Neuronal stem cell (in vitro differentiated cells): ENCODE data around the gene GRIA4.

Experiments
- DNase-seq: peaks from one replicate; pipeline ENCODE4 v3.0.0-alpha.2; 2013; ENCODE audit warnings: low spot score
- H2AFZ ChIP-seq: one replicate; pipeline ENCODE4 v1.6.1; 2013; ENCODE audit warnings: mild to moderate bottlenecking, low read length, inconsistent platforms
- H2AK5ac ChIP-seq: 2 replicates; pipeline ENCODE4 v1.6.1; 2013; ENCODE audit warnings: low read depth, mild to moderate bottlenecking, inconsistent platforms, low read length, moderate library complexity, mixed read lengths
- H2BK120ac ChIP-seq: 2 replicates; pipeline ENCODE4 v1.6.1; 2013; ENCODE audit warnings: low read depth, mild to moderate bottlenecking, inconsistent platforms, low read length, moderate library complexity, mixed read lengths
- H2BK12ac ChIP-seq: one replicate; pipeline ENCODE4 v1.6.1; 2013; ENCODE audit warnings: low read length, inconsistent platforms
- H2BK15ac ChIP-seq: 2 replicates; pipeline ENCODE4 v1.6.1; 2013; ENCODE audit warnings: mild to moderate bottlenecking, low read length, inconsistent platforms, mixed read lengths
- H2BK5ac ChIP-seq: one replicate; pipeline ENCODE4 v1.6.1; 2013; ENCODE audit warnings: inconsistent platforms, mild to moderate bottlenecking, low read length, moderate library complexity
- H3K14ac ChIP-seq: one replicate; pipeline ENCODE4 v1.6.1; 2013; ENCODE audit warnings: low read length, inconsistent platforms
- H3K18ac ChIP-seq: 2 replicates; pipeline ENCODE4 v1.6.1; 2013; ENCODE audit warnings: low read length, inconsistent platforms
- H3K23ac ChIP-seq: 2 replicates; pipeline ENCODE4 v1.6.1; 2013; ENCODE audit warnings: low read depth, mild to moderate bottlenecking, mixed read lengths, low read length, inconsistent platforms; ENCODE audit not compliant: poor library complexity
- H3K27ac ChIP-seq: replicated peaks from 3 replicates; pipeline ENCODE4 v1.5.1; 2013; ENCODE audit warnings: low read length, inconsistent platforms
- H3K27me3 ChIP-seq, 3 experiments: 2 replicates each; pipeline ENCODE4 v1.6.1; 2013; ENCODE audit warnings: low read length in 3 of 3, mild to moderate bottlenecking in 2 of 3, inconsistent platforms in 1 of 3, low read depth in 1 of 3, mixed read lengths in 1 of 3, moderate library complexity in 1 of 3; ENCODE audit not compliant: control insufficient read depth in 3 of 3, insufficient read depth in 3 of 3
- H3K36me3 ChIP-seq, 2 donors: replicated peaks in 1 of 2; 2 replicates each; pipeline ENCODE4 v1.6.1; 2013; ENCODE audit warnings: low read length in 2 of 2; ENCODE audit not compliant: control insufficient read depth in 2 of 2, insufficient read depth in 2 of 2
- H3K4ac ChIP-seq: 2 replicates; pipeline ENCODE4 v1.6.1; 2013; ENCODE audit warnings: inconsistent platforms, mild to moderate bottlenecking, low read length, moderate library complexity
- H3K4me1 ChIP-seq, 2 donors: 1 replicate in 1 of 2; 2 replicates in 1 of 2; pipeline ENCODE4 v1.6.1; 2013; ENCODE audit warnings: low read length in 2 of 2, low read depth in 1 of 2; ENCODE audit not compliant: control insufficient read depth in 2 of 2, insufficient read depth in 1 of 2
- H3K4me2 ChIP-seq: one replicate; pipeline ENCODE4 v1.6.1; 2013; ENCODE audit warnings: mild to moderate bottlenecking, low read length, inconsistent platforms; ENCODE audit not compliant: insufficient read depth, poor library complexity, severe bottlenecking
- H3K4me3 ChIP-seq, 2 donors: 2 replicates each; pipeline ENCODE4 v1.5.1; 2013; ENCODE audit warnings: low read length in 2 of 2, mild to moderate bottlenecking in 2 of 2, inconsistent platforms in 1 of 2, moderate library complexity in 1 of 2
- H3K79me1 ChIP-seq: one replicate; pipeline ENCODE4 v1.6.1; 2013; ENCODE audit warnings: low read depth, mild to moderate bottlenecking, inconsistent platforms, low read length, moderate library complexity
- H3K9ac ChIP-seq: one replicate; pipeline ENCODE4 v1.6.1; 2013; ENCODE audit warnings: mild to moderate bottlenecking, low read depth, low read length, inconsistent platforms; ENCODE audit not compliant: poor library complexity
- H3K9me3 ChIP-seq, 2 donors: replicated peaks in 1 of 2; 2 replicates each; pipeline versions ENCODE3 to v1.6.1; 2013; ENCODE audit warnings: low read length in 2 of 2, mild to moderate bottlenecking in 2 of 2, inconsistent platforms in 1 of 2, low read depth in 1 of 2, mixed read lengths in 1 of 2, moderate library complexity in 1 of 2; ENCODE audit not compliant: control insufficient read depth in 2 of 2, insufficient read depth in 1 of 2
- H4K8ac ChIP-seq: one replicate; pipeline ENCODE4 v1.6.1; 2013; ENCODE audit warnings: low read depth, mild to moderate bottlenecking, inconsistent platforms, low read length, moderate library complexity
- H4K91ac ChIP-seq: one replicate; pipeline ENCODE4 v1.6.1; 2013; ENCODE audit warnings: low read length, low read depth, mild to moderate bottlenecking, inconsistent platforms; ENCODE audit not compliant: poor library complexity
- WGBS, 2 donors: extraction: QIAGEN DNeasy Blood & Tissue Kit; methylation state at CpG; one replicate each; pipeline ENCODE4 v1.1.7; 2013; ENCODE audit warnings: missing lambda C conversion rate in 2 of 2, mixed read lengths in 1 of 2; ENCODE audit not compliant: insufficient read length in 2 of 2, insufficient replicate concordance in 1 of 2; ENCODE audit errors: extremely low coverage in 2 of 2; 5-methylcytosine and 5-hydroxymethylcytosine counted together

GRIA4 gene

DNA sequence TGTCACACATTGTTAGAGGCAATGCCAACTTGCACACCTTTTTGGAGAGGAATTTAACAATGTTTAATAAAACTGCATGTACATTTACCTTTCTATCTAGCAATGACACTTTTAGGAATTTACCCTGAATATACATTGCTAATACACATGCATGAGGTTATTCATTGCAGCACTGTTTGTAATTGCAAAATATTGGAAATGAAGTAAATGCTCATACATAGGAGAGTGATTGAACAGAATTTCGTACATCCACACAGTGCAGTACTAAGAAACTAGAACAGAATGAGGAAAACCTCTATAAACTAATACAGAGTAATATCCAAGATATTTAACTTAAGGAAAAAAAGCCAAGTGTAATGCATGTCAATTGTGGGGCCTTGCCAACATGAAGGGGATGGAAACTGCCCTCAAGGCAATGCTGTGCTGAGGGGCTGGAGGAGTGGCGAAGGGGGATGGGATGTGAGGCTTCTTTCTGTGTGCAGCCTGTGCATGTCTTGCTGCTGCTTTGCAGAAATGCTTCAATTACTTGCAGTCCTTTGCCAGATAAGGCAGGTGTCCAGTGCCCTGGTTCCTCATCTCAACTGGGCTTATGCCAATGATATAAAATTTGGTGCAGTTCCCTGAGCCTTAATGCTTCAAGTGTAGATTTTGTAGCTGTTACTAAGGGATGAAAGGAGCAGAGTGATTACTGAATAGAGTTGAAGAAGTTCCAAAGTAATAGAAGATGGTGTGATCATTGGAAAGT lies 96.1 kb downstream of the GRIA4 start:
- H3K79me1 ChIP-seq: no peaks in the 10 kb centered on the region
- no peak overlapping the region for H2BK5ac ChIP-seq
- no peak overlapping the region for H3K23ac ChIP-seq
- no peak overlapping the region for H4K91ac ChIP-seq
- H3K4ac ChIP-seq: no peak overlapping the region
- H3K18ac ChIP-seq: peak overlapping the region; percentile 48
- no peak overlapping the region for H4K8ac ChIP-seq
- no peaks in the 10 kb centered on the region for H3K9me3 ChIP-seq
- H2AK5ac ChIP-seq: no peak overlapping the region
- no peak overlapping the region for H2BK15ac ChIP-seq
- H2BK120ac ChIP-seq: no peak overlapping the region
- no peak overlapping the region for H3K4me3 ChIP-seq
- no CpG with 5 or more reads among the region's 2 CpGs for WGBS, 2 donors
- H3K27me3 ChIP-seq: no peaks in the 10 kb centered on the region
- no peak overlapping the region for H2AFZ ChIP-seq
- H3K36me3 ChIP-seq: no peaks in the 10 kb centered on the region
- no peak overlapping the region for H3K27ac ChIP-seq
- DNase-seq: no peak
- no peak overlapping the region for H2BK12ac ChIP-seq
- H3K14ac ChIP-seq: peak overlapping the region; percentile 71
- H3K4me1 ChIP-seq: peaks cover 0 to 3% of the 10 kb centered on the region in 2 donors
- no peak overlapping the region for H3K4me2 ChIP-seq
- no peak overlapping the region for H3K9ac ChIP-seq

DNA sequence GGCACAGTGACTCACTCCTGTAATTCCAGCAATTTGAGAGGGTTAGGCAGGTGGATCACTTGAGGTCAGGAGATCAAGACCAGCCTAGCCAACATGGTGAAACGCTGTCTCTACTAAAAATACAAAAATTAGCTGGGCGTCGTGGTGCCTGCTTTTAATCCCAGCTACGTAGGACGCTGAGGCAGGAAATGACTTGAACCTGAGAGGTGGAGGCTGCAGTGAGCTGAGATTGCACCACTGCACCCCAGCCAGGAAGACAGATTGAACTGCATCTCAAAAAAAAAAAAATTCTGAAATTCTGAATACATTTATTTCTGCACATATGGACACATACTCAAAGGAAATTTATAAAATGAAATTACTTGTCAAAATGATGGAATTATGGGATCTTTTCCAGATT lies 103.2 kb downstream of the GRIA4 start:
- Histone ChIP-seq H2AK5ac (no peak overlapping the region), H2BK12ac (no peak overlapping the region), H3K4me3 (no peak overlapping the region), H2AFZ (no peak overlapping the region), H3K4me2 (no peak overlapping the region), H4K8ac (no peak overlapping the region), H3K4me1 (no peaks in the 10 kb centered on the region), H2BK120ac (no peak overlapping the region), H2BK15ac (no peak overlapping the region), H3K14ac (no peak overlapping the region), H4K91ac (no peak overlapping the region), H3K4ac (no peak overlapping the region), H3K36me3 (no peaks in the 10 kb centered on the region), H3K23ac (no peak overlapping the region), H3K27me3 (no peaks in the 10 kb centered on the region), H2BK5ac (no peak overlapping the region), H3K27ac (no peak overlapping the region), H3K18ac (no peak overlapping the region), H3K79me1 (no peaks in the 10 kb centered on the region), H3K9ac (no peak overlapping the region), H3K9me3 (no peaks in the 10 kb centered on the region)
- no CpG with 5 or more reads among the region's 5 CpGs for WGBS, 2 donors
- no peak for DNase-seq

DNA sequence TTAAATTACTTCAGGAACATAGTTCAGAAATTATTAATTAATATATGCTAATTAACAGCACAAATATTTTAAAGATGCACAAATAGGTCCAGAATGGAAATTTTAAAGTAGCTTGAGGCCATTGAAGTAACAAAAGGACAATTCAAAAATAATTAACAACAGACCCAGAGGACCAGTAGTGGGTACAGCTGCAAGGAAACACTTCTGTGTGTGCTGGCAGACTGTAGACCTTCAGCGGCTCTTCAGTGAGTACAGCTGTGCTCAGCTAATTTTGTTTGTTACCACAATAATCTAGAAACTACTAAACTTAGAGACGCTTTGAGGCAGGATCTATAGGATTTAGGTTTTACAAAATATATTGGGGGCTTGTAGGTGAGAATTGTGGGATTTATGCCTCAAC lies 103.8 kb downstream of the GRIA4 start:
- Histone ChIP-seq H3K18ac (no peak overlapping the region), H3K9ac (no peak overlapping the region), H3K4me3 (no peak overlapping the region), H3K4ac (no peak overlapping the region), H2BK12ac (no peak overlapping the region), H3K4me1 (peaks cover 0 to 2% of the 10 kb centered on the region in 2 donors), H3K9me3 (no peaks in the 10 kb centered on the region), H2BK120ac (no peak overlapping the region), H3K27ac (no peak overlapping the region), H3K79me1 (no peaks in the 10 kb centered on the region), H3K4me2 (no peak overlapping the region), H2AK5ac (no peak overlapping the region), H2BK15ac (no peak overlapping the region), H2AFZ (no peak overlapping the region), H4K91ac (no peak overlapping the region), H4K8ac (no peak overlapping the region), H2BK5ac (no peak overlapping the region), H3K36me3 (no peaks in the 10 kb centered on the region), H3K23ac (no peak overlapping the region), H3K14ac (no peak overlapping the region), H3K27me3 (no peaks in the 10 kb centered on the region)
- WGBS, 2 donors: no CpG with 5 or more reads among the region's 2 CpGs
- no peak for DNase-seq

DNA sequence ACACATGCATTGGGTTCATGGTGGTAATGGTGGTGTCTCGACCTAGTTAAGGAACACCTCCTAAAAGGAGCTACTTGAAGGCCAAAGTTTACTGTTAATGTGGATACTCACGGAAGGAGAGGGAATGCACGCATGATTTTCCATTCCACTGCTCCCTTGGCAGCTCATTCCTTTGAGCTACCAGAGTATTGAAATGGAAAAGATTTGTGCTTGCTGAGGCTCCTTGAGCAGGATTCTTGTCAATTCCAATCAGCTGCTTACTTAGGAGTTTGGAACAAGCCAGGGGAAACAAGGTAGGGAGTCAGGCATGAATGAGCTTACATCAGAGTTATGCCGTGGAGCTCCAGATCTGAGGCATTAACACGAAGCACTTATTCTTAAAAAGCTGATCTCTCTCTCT lies 108.8 kb downstream of the GRIA4 start:
- H2BK12ac ChIP-seq: no peak overlapping the region
- no peak overlapping the region for H2AK5ac ChIP-seq
- H3K36me3 ChIP-seq: no peaks in the 10 kb centered on the region
- no CpG with 5 or more reads among the region's 5 CpGs for WGBS, 2 donors
- H3K9ac ChIP-seq: no peak overlapping the region
- no peak overlapping the region for H3K27ac ChIP-seq
- H3K4me3 ChIP-seq: no peak overlapping the region
- no peak overlapping the region for H3K4ac ChIP-seq
- peaks cover 2 to 13% of the 10 kb centered on the region in 2 donors for H3K4me1 ChIP-seq
- no peak overlapping the region for H4K8ac ChIP-seq
- H2AFZ ChIP-seq: peak overlapping the region; percentile 70
- H3K23ac ChIP-seq: no peak overlapping the region
- no peak overlapping the region for H2BK15ac ChIP-seq
- no peak overlapping the region for H3K18ac ChIP-seq
- DNase-seq: no peak
- no peak overlapping the region for H2BK120ac ChIP-seq
- H3K79me1 ChIP-seq: no peaks in the 10 kb centered on the region
- H3K27me3 ChIP-seq: no peaks in the 10 kb centered on the region
- H4K91ac ChIP-seq: no peak overlapping the region
- H3K14ac ChIP-seq: no peak overlapping the region
- no peaks in the 10 kb centered on the region for H3K9me3 ChIP-seq
- H2BK5ac ChIP-seq: no peak overlapping the region
- no peak overlapping the region for H3K4me2 ChIP-seq
